HG03457 (cell line): Measurements from ENCODE around the gene IL17RA.
"Not testable (repeated sequence)": the region's sequence is repeated elsewhere in the genome, so short reads cannot be mapped to it uniquely, and the experiment has no call there.

Experiments used
- ATAC-seq: cut with Tn5 transposase; IDR thresholded peaks from one replicate; pipeline ENCODE4 v1.9.1; 2021; ENCODE audit warnings: moderate number of reproducible peaks; ENCODE audit not compliant: unreplicated experiment

The IL17RA gene

DNA sequence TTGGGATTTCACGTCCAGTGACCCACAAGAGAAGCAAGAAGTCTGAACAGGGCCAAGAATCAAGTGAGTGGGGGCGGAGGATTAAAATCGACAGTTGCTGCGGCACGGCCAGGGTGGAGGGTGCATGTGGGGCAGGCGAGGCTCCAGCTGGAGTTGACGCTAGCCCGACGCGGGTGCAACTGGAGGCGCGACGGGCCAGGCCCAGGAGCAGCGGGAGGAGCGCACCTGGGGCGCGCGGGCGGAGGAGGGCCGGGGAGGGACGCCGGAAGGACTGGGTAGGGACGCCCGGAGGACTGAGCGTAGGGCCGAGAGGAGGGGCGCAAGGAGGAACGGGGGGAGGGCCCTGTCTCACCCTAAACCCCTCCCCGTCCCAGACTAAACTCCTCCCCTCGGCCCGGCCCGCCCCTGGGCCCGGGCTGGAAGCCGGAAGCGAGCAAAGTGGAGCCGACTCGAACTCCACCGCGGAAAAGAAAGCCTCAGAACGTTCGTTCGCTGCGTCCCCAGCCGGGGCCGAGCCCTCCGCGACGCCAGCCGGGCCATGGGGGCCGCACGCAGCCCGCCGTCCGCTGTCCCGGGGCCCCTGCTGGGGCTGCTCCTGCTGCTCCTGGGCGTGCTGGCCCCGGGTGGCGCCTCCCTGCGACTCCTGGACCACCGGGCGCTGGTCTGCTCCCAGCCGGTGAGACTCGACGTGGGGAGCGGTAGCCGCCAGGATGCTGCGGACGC lies at the start of gene IL17RA:
IL17RA (plus strand) TSS at position 447 of the 723 bp plus-strand sequence; CDS start at position 539, 92 bp downstream.
- peak; percentile 84 for ATAC-seq

DNA sequence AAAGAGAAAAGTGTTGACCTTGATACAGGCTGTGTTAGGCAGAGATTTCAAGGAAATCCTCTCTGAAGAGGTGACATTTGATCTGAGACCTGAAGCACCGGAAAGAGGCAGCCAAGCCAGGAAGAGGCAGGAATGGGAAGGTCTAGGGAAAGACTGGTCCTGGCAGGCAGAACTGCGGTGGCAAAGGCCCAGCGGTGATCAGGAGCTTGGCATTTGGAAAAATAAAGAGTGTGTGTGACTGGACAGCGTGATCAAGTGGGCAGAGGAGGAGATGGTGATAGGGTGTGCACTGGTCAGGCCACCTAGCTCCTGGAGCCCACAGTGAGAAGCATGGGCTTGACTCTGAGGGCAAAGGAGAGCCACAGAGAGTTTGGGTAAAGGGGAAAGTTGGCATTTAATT lies 49.6 kb upstream of the IL17RA start:
- no peak for ATAC-seq

DNA sequence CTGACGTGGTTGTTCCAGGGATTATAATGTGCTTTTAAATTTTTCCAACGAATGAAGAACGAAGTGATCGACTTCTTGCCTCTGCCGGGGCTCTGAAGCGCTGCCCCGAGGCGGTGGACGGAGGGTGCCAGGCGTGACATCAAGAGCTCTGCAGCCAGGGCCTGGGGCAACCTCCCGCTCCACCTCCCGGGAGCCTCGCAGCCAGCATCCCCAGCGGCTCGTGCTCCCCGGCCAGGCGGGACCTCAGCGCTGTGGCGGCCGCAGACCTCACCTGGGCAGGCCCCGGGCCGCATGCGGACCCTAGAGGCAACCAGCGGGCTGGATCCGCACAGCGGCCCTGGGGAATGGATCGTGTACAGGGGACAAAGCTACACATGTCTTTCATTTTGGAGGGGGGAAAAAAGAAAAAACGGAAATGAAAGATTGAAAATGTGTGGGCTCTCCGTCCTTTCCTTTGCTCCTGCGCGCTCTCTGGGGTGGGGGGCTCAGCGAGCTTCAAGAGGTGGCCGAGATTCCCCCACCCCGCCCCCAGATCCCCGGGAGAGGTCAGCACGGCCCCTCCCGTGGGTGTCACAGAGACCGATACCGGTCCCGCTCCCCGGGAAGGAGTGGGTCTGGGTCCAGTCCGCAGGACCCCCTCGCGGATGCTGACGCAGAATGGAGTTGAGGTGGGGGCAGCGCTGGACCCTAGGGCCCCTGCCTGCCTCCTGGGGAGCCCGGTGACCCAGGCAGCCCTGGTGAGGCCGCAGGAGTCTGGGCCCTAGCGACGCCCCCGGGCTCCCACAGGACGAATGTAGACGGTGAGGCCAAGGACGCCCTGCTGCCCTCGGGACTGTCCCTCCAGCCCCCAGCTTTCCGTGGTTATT lies 48.6 kb upstream of the IL17RA start:
- not testable (repeated sequence) for ATAC-seq

DNA sequence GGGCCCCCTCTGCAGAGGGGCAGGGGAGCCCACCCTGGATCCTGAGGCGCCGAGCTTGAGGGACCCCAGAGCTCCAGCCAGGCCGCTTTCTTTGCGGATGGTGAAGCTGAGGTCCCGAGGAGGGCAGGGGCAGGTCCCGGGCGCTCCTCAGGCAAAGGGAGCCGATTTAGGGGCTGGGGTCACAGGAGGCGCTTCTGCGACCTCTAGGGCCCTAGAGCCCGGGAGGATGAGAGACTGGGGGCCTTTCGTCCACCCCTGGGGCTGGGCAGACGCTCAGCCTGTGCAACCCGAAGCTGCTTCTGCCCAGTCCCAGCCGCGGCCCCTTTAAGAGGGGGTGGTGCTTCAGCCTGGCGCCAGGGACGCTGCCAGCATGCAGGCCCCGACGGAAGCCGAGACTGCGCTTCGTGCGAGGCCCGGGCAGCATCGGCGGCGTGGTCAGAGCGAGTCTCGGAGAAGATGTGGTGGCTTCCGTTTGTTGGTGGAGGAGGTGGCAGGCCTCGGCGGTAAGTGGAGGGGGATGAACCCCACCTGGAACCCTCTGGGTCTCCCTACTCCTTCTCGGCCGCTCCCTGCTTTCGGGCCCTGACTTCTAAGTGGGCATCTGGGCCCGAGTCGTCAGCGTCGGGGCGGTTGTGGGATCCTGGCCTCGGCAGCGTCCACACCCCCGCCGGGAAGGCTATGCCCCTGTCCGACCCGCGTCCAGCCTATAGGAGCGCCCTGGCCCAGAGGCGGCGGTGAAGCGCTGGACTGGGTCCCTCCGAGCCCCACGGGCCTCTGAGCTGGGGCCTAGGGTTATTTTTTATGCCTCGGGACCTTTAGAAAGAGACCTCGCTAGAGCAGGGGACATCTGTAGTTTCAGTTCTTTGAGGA lies 47.7 kb upstream of the IL17RA start:
- not testable (repeated sequence) for ATAC-seq

DNA sequence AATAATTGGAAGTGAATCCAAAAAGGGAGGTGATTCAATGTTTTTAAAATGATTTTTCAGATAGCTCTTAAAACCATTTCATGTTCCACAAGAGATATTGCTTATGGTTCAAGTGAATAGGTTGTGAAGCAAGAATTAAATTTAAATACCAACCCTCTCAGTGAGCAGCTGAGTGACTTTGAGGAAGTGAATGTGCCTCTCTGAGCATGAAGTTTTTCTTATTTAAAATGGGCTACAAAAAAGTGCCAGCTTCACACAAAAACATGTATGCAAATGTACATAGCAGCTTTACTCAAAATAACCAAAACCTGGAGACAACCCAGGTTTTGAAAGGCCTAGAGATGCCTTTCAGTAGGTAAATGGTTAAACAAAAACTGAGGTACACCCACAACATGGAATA lies 41.3 kb upstream of the IL17RA start:
- ATAC-seq = no peak

- ATAC-seq = no peak
Measured at GRCh38 chr22:17046566-17047348, 38.0 kb upstream of the IL17RA start.

DNA sequence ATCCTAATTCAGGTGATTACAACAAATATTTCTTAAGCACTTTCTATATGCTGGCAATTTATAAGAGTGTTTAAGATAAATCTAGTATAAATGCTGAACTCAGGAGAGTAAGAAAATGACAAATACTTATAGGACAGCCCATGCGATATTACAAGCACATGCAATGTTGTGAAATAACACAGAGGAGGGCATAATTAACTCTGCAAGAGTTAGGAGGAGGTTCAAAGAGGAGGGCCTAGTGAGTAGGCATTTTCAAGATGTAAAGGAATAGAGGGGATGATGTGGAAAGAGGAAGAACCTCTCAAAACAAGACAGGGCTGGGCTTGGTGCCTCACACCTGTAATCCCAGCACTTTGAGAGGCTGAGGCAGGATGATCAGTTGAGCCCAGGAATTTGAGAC lies 37.1 kb upstream of the IL17RA start:
- no peak for ATAC-seq

GRCh38 chr22:17056058-17056457 lies 28.7 kb upstream of the IL17RA start:
- no peak for ATAC-seq

DNA sequence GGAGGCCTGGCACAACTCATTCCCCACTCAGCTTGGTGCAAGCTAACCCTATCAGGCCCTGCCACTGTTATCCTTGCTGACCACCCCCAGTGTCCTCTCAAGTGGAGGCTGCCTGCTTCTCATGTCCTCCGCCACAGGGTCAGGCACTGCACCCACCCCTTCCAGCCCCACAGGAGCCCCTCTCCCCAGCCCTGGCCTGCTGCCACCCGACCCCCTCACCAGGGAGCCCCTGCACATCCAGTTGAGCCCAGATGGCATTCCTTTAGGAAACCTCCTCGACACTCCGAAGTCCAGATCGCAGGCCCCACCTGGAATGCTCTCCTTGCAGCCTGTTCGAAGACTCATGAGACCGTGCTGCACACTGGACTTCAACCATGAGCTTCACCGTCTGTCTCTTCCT lies 28.0 kb upstream of the IL17RA start:
- ATAC-seq = no peak

DNA sequence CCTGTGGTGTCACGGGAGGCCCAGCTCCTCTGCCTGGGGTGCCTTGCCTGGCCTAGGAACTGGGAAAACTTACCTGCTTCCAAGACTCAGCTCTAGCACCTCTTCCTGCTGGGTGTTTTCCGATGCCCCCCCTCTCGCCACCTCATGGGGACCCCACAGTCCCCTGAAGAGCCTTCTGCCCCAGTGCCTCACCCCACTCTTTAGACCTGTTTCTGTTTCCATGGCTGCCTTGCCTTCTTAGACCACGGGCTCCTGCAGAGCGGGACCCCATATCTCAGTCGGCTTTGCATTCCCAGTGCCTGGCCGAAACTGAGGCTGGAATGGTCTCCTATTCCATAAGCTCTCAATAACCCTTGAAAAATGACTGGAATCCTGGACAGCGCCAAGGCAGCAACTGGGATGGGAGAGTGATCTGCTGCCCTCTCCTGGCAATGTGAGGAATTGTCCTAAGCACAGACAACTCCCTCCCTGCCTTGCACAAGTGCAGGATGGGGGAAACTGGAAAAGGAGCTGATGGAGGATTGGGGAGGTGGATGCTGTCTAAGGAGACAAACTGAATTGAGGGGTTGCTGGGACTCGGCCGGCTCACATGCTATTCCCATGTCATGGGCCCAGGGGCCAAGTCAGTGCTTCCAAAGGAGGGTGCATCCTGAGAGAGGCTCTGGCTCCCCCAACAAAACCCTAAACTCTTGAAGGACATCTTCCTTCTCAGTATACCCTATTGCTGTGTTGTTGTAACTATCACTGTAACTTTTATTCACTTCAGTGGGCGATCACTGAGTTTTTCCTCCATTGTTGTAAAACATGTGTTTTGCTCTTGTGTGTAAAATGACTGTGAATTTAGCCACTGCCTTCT lies 26.6 kb upstream of the IL17RA start:
- no peak for ATAC-seq

- no peak for ATAC-seq
Measured at GRCh38 chr22:17060126-17060525, 24.7 kb upstream of the IL17RA start.

DNA sequence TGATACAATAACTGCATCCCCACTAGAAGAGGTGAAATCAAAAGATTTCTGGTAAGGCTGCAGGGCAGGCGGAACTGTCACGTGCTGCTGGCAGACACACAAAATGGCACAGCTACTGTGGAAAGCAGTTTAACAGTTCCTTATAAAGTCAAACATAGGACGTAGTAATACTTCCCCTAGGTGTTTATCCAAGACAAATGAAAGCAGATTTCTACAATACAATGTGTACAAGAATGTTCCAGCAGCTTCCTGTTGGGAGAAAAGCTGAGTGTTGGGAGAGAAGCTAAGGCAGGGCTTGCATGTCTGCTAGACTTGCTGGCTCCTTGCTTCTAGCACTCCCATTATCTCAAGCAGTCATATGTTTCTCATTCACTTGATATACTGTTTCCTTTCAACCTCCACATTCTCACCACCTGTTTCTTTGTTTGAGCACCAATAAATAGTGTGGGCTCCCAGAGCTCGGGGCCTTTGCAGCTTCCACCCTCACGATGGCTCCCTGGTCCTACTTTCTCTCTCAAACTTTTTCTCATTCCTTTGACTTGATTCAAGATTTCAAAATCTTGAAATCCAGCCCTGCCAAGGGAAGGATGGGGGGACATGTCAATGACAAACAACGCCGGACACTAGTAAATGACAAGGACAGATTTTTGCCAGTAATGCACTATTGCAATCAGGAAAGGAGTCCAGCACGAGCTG lies 21.2 kb upstream of the IL17RA start:
- no peak for ATAC-seq

DNA sequence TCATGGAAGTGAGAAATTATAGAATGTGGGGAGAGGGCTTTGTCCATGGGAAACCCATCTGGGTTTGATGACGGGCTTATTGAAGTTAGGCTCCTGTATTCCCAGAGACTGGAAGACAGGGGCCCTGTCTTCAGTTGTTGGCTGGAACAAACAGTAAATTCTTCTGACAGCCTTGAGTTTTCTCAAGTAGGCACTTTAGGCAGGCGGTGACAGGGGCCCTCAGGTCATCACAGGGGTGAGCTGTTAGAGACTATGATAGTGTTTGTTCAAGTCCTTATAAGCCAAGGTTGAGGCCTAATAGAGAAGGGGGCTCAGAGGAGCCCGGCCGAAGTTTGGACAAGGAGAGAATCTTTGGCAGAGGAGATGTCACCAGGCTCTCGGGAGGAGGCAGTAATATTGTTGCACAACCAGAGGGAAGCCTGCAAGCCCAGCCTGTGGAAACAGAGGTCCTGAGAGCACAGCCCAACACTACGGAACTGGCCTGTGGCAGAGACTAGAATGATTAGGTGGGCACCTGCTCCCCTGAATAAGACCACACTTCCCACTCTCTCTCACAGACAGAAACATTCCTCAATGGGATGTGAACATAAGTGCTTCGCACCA lies 20.2 kb upstream of the IL17RA start:
- ATAC-seq = no peak

GRCh38 chr22:17065433-17065832 lies 19.4 kb upstream of the IL17RA start:
- no peak for ATAC-seq

DNA sequence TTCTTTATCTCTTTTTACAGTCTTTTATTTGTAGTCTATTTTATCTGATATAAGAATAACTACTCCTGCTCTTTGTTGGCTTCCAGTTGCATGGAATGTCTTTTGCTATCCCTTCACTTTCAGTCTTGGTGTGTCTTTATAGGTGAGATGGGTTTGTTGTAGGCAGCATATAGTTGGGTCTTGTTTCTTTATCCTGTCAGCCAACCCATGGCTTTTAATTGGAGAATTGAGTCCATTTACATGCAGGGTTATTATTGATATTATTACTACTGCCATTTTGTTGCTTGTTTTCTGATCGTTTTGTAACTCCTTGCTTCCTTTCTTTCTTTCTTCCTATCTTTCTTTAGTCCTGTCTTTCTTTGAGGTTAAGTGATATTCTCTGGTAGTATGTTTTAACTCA lies 11.9 kb upstream of the IL17RA start:
- ATAC-seq = no peak

GRCh38 chr22:17074648-17075002 lies 10.2 kb upstream of the IL17RA start:
- ATAC-seq = no peak

DNA sequence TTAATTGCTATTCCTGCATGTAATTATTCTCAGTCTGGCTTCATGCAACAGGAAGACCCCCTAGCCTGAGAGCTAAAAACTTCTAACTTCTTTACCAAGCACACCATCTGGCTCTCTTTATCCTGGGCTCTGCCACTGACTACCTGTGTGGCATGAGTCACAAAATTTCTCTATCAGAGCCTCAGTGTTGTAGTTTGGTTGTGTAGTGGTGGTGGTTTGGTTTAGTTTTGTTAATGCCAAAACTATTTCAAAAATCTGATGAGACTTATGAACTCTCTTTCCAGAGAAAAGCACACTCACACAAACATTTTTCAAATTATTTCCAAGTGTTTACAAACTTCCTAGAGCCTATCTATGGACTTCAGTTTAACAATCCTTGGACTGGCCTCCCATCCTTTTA lies 7.5 kb upstream of the IL17RA start:
- no peak for ATAC-seq

GRCh38 chr22:17079572-17079971 lies 5.2 kb upstream of the IL17RA start:
- no peak for ATAC-seq

DNA sequence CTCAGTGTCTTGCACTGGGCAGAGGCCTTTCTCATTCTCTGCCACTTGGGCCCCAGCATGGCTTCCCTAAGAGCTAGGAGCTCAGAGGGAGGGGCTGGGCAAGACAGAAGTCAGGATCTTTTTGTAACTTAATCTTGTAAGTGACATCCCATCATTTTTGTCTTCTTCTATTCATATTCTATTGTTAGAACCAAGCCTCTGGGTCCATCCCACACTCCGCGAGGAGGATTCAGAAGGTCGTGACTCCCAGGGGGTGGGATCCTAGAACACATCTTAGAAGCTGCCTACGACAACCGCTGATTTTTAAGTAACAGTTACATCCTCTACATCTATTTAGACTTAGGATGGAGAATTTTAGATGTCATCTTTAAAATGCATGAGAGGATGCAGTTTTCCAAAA lies 1.5 kb upstream of the IL17RA start:
- no peak for ATAC-seq
